IMR-90 (cell line): Measurements from ENCODE around the gene ARHGEF33. TPM values are rescaled to one million over a fixed set of nuclear protein-coding genes. Genes with fewer than 3 reads are reported as not detected.

Experiments
- ATAC-seq: fragments of 200-7000 bp; cut with Tn5 transposase; 2 replicates; pipeline ENCODE4 v1.9.1; 2020; ENCODE audit warnings: low read depth, mild to moderate bottlenecking, moderate library complexity
- BruUV-seq: library from RNA; stranded (reverse); fragments of 400-500 nt; replicated peaks from 2 replicates; lab custom pipeline; 2021; lab: Mats Ljungman, UMichigan
- CTCF ChIA-PET: fragments of 300-600 bp; formaldehyde crosslinking; extraction: SDS; loops from one replicate; lab custom pipeline; 2021; ENCODE audit warnings: antibody characterized with exemption; lab: Yijun Ruan, JAX
- POLR2A ChIA-PET: fragments of 300-600 bp; sonication (Branson Sonifier 250); formaldehyde crosslinking; loops from one replicate; lab custom pipeline; 2022; ENCODE audit warnings: antibody characterized with exemption; ENCODE audit not compliant: unreplicated experiment; lab: Charles Lee
- DNase-seq: peaks from one replicate; pipeline ENCODE4 v3.0.0; 2013
- H2AFZ ChIP-seq: replicated peaks from 2 replicates; pipeline ENCODE3; 2013; ENCODE audit warnings: low read length, mild to moderate bottlenecking; ENCODE audit not compliant: poor library complexity
- H2AK5ac ChIP-seq: 2 replicates; pipeline ENCODE4 v1.6.1; 2013; ENCODE audit warnings: low read depth, low read length, inconsistent platforms
- H2AK9ac ChIP-seq: replicated peaks from 2 replicates; pipeline ENCODE3; 2013; ENCODE audit warnings: mild to moderate bottlenecking, low read depth, low read length, moderate library complexity; ENCODE audit not compliant: poor library complexity
- H2BK120ac ChIP-seq: 2 replicates; pipeline ENCODE4 v1.6.1; 2013; ENCODE audit warnings: low read depth, low read length, inconsistent platforms
- H2BK15ac ChIP-seq: 3 replicates; pipeline ENCODE4 v1.6.1; 2013; ENCODE audit warnings: low read depth, low read length, inconsistent platforms
- H2BK20ac ChIP-seq: 2 replicates; pipeline ENCODE4 v1.6.1; 2013; ENCODE audit warnings: low read depth, mild to moderate bottlenecking, inconsistent platforms, low read length, moderate library complexity
- H2BK5ac ChIP-seq: 2 replicates; pipeline ENCODE4 v1.6.1; 2013; ENCODE audit warnings: mild to moderate bottlenecking, low read depth, low read length, inconsistent platforms; ENCODE audit not compliant: poor library complexity, severe bottlenecking
- H3K14ac ChIP-seq: replicated peaks from 2 replicates; pipeline ENCODE4 v1.6.1; 2013; ENCODE audit warnings: low read depth, low read length, inconsistent platforms
- H3K18ac ChIP-seq: 2 replicates; pipeline ENCODE4 v1.6.1; 2013; ENCODE audit warnings: low read depth, low read length, control low read depth
- H3K23ac ChIP-seq: 2 replicates; pipeline ENCODE4 v1.6.1; 2013; ENCODE audit warnings: low read depth, low read length, inconsistent platforms
- H3K27ac ChIP-seq: 2 replicates; pipeline ENCODE4 v1.5.1; 2013; ENCODE audit warnings: mild to moderate bottlenecking, control low read depth, low read length; ENCODE audit not compliant: insufficient read depth
- H3K27me3 ChIP-seq: 2 replicates; pipeline ENCODE4 v1.6.1; 2013; ENCODE audit warnings: low read length; ENCODE audit not compliant: control insufficient read depth, insufficient read depth
- H3K36me3 ChIP-seq: 2 replicates; pipeline ENCODE4 v1.6.1; 2013; ENCODE audit warnings: low read length, mixed read lengths; ENCODE audit not compliant: control insufficient read depth, insufficient read depth
- H3K4ac ChIP-seq: 2 replicates; pipeline ENCODE4 v1.6.1; 2013; ENCODE audit warnings: low read depth, low read length, inconsistent platforms
- H3K4me1 ChIP-seq: 2 replicates; pipeline ENCODE4 v1.6.1; 2013; ENCODE audit warnings: low read length, mixed read lengths; ENCODE audit not compliant: control insufficient read depth, insufficient read depth
- H3K4me2 ChIP-seq: 2 replicates; pipeline ENCODE4 v1.6.1; 2013; ENCODE audit warnings: low read depth, mild to moderate bottlenecking, control low read depth, low read length, moderate library complexity
- H3K4me3 ChIP-seq: 2 replicates; pipeline ENCODE4 v1.5.1; 2013; ENCODE audit warnings: low read depth, mild to moderate bottlenecking, control low read depth, low read length, moderate library complexity; ENCODE audit not compliant: insufficient read depth
- H3K56ac ChIP-seq: 2 replicates; pipeline ENCODE4 v1.6.1; 2013; ENCODE audit warnings: low read length, inconsistent platforms; ENCODE audit not compliant: insufficient read depth; ENCODE audit errors: extremely low read depth
- H3K79me1 ChIP-seq, 2 experiments: 2 replicates each; pipeline ENCODE4 v1.6.1; 2013; ENCODE audit warnings: low read length in 2 of 2, inconsistent platforms in 1 of 2, low read depth in 1 of 2
- H3K9ac ChIP-seq: 2 replicates; pipeline ENCODE4 v1.6.1; 2013; ENCODE audit warnings: low read depth, low read length, control low read depth
- H3K9me1 ChIP-seq: 2 replicates; pipeline ENCODE4 v1.6.1; 2013; ENCODE audit warnings: low read length, inconsistent platforms; ENCODE audit not compliant: insufficient read depth
- H3K9me3 ChIP-seq: 2 replicates; pipeline ENCODE4 v1.6.1; 2013; ENCODE audit warnings: low read length; ENCODE audit not compliant: control insufficient read depth, insufficient read depth
- H4K20me1 ChIP-seq: 2 replicates; pipeline ENCODE4 v1.6.1; 2013; ENCODE audit warnings: low read length, inconsistent platforms; ENCODE audit not compliant: insufficient read depth
- H4K5ac ChIP-seq: 2 replicates; pipeline ENCODE4 v1.6.1; 2013; ENCODE audit warnings: mild to moderate bottlenecking, low read depth, low read length, control low read depth
- H4K8ac ChIP-seq, 2 experiments: 2 replicates each; pipeline ENCODE4 v1.6.1; 2013; ENCODE audit warnings: low read depth in 2 of 2, low read length in 2 of 2, control low read depth in 1 of 2, inconsistent platforms in 1 of 2
- H4K91ac ChIP-seq: 2 replicates; pipeline ENCODE4 v1.6.1; 2013; ENCODE audit warnings: low read depth, low read length, inconsistent platforms; ENCODE audit not compliant: insufficient read depth
- FOS ChIP-seq: fragments of 150-350 bp; IDR thresholded peaks from 2 replicates; pipeline ENCODE4 v1.6.1; 2016; ENCODE audit warnings: low read depth, low read length
- MAFK ChIP-seq: IDR thresholded peaks from 2 replicates; pipeline ENCODE4 v1.6.1; 2012; ENCODE audit warnings: low read depth, low read length, improper control_type of control experiment
- MAZ ChIP-seq: IDR thresholded peaks from 2 replicates; pipeline ENCODE4 v1.6.1; 2012; ENCODE audit warnings: low read depth, mild to moderate bottlenecking, low read length, improper control_type of control experiment, moderate library complexity, borderline replicate concordance
- MXI1 ChIP-seq: IDR thresholded peaks from 2 replicates; pipeline ENCODE4 v1.6.1; 2012; ENCODE audit warnings: low read depth, mild to moderate bottlenecking, low read length, moderate library complexity, borderline replicate concordance
- NFE2L2 ChIP-seq: fragments of 150-350 bp; IDR thresholded peaks from 2 replicates; pipeline ENCODE4 v1.6.1; 2016; ENCODE audit warnings: low read depth, mild to moderate bottlenecking, low read length
- POLR2A ChIP-seq: IDR thresholded peaks from 2 replicates; pipeline ENCODE4 v1.6.1; 2012; ENCODE audit warnings: mild to moderate bottlenecking, low read depth, low read length
- RAD21 ChIP-seq: IDR thresholded peaks from 2 replicates; pipeline ENCODE4 v1.6.1; 2012; ENCODE audit warnings: low read length, improper control_type of control experiment
- RCOR1 ChIP-seq: IDR thresholded peaks from 2 replicates; pipeline ENCODE4 v1.6.1; 2012; ENCODE audit warnings: mild to moderate bottlenecking, low read length, improper control_type of control experiment; ENCODE audit not compliant: insufficient replicate concordance
- SMC3 ChIP-seq: fragments of 150-350 bp; IDR thresholded peaks from 2 replicates; pipeline ENCODE4 v1.6.1; 2016; ENCODE audit warnings: low read depth, mild to moderate bottlenecking, antibody characterized with exemption, low read length, moderate library complexity
- WGBS, 2 experiments: methylation state at CpG; one replicate each; pipeline versions ENCODE4 v1.1.5 to v1.1.7; 2013; ENCODE audit warnings: missing lambda C conversion rate in 2 of 2; ENCODE audit not compliant: insufficient read length in 1 of 2; ENCODE audit errors: extremely low coverage in 2 of 2; 5-methylcytosine and 5-hydroxymethylcytosine counted together
- dilution Hi-C: fragments of 300-500 bp; cut with HindIII; formaldehyde crosslinking; loops from one replicate; pipeline ENCODE4 v1.14.3; 2018; ENCODE audit warnings: low sequenced_read_pairs; ENCODE audit not compliant: unreplicated experiment
- in situ Hi-C: fragments of 300-500 bp; cut with MboI; formaldehyde crosslinking; loops from 3 replicates; pipeline ENCODE4 v1.14.3; 2019; ENCODE audit warnings: low sequenced_read_pairs, inconsistent platforms, mixed read lengths
- intact Hi-C: fragments of 100-400 bp; cut with micrococcal nuclease; formaldehyde crosslinking; loops from 2 replicates; pipeline ENCODE4 v1.10.0; 2022
- polyA plus RNA-seq, 3 experiments: library from polyadenylated mRNA; depleted of rRNA; stranded (reverse); fragments of >200 nt; gene quantifications; 2 replicates each; pipeline ENCODE4 v1.2.3, GENCODE V29; 2012; ENCODE audit warnings: low replicate concordance in 1 of 3
- total RNA-seq: library from RNA; depleted of rRNA; stranded (reverse); fragments of >200 nt; gene quantifications from 2 replicates; pipeline ENCODE4 v1.2.3, GENCODE V29; 2012
- TF ChIP-seq, protein P1 (sequence below): conservative IDR thresholded peaks from 2 replicates; pipeline ENCODE4 v1.5.1; 2012; ENCODE audit warnings: mild to moderate bottlenecking, low read depth, low read length, improper control_type of control experiment

Gene ARHGEF33
- total and polyA plus RNA-seq, 2 of the 4 experiments (the other 2 are of a cell fraction) = 0.18 to 0.21 TPM

DNA sequence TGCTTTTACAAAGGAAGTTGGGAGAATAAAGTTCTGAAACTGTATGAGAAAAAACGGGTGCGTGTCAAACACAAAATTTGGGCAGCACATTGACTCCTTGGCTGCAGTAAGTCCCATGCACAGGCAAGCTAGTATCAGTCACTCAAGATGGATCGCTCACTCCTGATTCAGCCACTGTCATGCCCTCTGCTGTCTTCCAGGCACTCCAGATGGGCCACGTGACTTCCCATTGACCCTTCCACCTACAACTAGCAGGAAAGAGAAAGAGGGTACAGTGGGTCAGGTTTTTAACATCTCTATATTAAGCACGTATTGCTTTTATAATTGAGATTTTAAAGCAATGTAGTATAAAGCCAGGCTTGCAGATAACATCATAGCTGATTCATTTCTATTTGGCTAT, 8.6 kb downstream of the ARHGEF33 start:
- Histone ChIP-seq H4K5ac (no peak overlapping the region), H3K14ac (no peak overlapping the region), H4K91ac (no peak overlapping the region), H3K4ac (no peak overlapping the region), H4K8ac (no peak overlapping the region), H3K27me3 (peaks cover 2% of the 10 kb centered on the region; the same call in 1 of the 2 replicates), H3K36me3 (no peaks in the 10 kb centered on the region), H3K79me1 (no peaks in the 10 kb centered on the region), H3K9me3 (no peaks in the 10 kb centered on the region), H3K9me1 (no peaks in the 10 kb centered on the region), H2BK20ac (no peak overlapping the region), H2BK5ac (no peak overlapping the region), H3K9ac (no peak overlapping the region), H3K4me1 (no peaks in the 10 kb centered on the region), H3K23ac (no peak overlapping the region), H3K4me3 (no peak overlapping the region), H3K4me2 (no peak overlapping the region), H4K20me1 (no peaks in the 10 kb centered on the region), H3K56ac (no peak overlapping the region), H3K18ac (no peak overlapping the region), H2AFZ (no peak overlapping the region), H2BK120ac (no peak overlapping the region), H2AK9ac (no peak overlapping the region), H3K27ac (no peak overlapping the region), H2BK15ac (no peak overlapping the region), H2AK5ac (no peak overlapping the region)
- in situ Hi-C loops (no loop called here), intact Hi-C loops (no loop called here), dilution Hi-C loops (no loop called here)
- no peak for TF ChIP-seq RCOR1
- TF ChIP-seq FOS = no peak
- no peak for TF ChIP-seq MAFK
- no peak for TF ChIP-seq NFE2L2
- no peak for TF ChIP-seq POLR2A
- TF ChIP-seq RAD21 = no peak
- TF ChIP-seq, protein P1, sequence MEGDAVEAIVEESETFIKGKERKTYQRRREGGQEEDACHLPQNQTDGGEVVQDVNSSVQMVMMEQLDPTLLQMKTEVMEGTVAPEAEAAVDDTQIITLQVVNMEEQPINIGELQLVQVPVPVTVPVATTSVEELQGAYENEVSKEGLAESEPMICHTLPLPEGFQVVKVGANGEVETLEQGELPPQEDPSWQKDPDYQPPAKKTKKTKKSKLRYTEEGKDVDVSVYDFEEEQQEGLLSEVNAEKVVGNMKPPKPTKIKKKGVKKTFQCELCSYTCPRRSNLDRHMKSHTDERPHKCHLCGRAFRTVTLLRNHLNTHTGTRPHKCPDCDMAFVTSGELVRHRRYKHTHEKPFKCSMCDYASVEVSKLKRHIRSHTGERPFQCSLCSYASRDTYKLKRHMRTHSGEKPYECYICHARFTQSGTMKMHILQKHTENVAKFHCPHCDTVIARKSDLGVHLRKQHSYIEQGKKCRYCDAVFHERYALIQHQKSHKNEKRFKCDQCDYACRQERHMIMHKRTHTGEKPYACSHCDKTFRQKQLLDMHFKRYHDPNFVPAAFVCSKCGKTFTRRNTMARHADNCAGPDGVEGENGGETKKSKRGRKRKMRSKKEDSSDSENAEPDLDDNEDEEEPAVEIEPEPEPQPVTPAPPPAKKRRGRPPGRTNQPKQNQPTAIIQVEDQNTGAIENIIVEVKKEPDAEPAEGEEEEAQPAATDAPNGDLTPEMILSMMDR = no peak
- TF ChIP-seq MAZ = no peak
- TF ChIP-seq MXI1 = no peak
- TF ChIP-seq SMC3 = no peak
- BruUV-seq = no TSS peak
- DNase-seq (no peak), ATAC-seq (no peak)
- ChIA-PET POLR2A (no interaction called here), CTCF (no interaction called here)
- no CpG with 5 or more reads among the region's 5 CpGs for WGBS, 2 experiments
